GM15510 (cell line): ENCODE data around the gene COQ10A.

Source experiments
- POLR2A ChIP-seq: IDR thresholded peaks from 3 replicates; pipeline ENCODE4 v1.6.1; 2011; ENCODE audit warnings: borderline replicate concordance; ENCODE audit not compliant: insufficient read length; ENCODE audit errors: extremely low read depth

Gene COQ10A

DNA sequence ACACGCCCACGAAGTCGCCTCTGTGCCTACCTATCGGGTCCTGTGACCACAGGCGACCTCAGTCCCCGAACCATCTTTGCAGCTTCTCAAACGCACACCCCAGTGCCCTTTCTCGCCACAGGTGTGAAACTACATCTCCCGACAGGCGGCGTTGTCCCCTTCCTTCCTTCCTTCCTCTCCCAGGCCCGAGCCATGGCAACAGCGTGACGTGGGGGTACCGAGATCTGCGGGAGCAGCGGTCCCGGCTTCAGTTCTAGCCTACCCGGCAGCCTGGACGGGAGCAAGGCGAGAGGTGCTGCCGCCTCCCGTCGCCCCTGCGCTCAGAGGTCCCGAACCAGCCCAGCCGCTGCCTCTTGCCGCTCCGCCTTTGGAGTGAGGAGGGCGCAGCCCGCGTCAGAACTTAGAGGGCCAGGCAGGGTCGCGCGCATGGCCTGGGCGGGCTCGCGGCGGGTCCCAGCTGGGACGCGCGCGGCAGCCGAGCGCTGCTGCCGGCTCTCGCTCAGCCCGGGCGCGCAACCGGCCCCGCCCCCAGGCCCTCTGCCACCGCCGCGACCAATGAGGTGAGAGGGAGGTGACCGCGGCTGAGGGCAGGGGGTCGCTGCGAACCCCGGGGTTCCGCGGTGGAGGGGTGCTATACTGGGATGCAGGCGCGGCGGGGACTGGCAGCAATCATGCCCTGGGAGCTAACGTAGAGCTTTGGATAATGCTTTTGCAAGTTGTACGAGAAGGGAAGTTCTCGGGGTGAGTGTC, at the start of gene COQ10A:
TSS of gene COQ10A (plus strand) at position 250 of the 750 bp plus-strand sequence. CDS start at position 427, 177 bp downstream.
- peak; percentile 69 for TF ChIP-seq POLR2A

DNA sequence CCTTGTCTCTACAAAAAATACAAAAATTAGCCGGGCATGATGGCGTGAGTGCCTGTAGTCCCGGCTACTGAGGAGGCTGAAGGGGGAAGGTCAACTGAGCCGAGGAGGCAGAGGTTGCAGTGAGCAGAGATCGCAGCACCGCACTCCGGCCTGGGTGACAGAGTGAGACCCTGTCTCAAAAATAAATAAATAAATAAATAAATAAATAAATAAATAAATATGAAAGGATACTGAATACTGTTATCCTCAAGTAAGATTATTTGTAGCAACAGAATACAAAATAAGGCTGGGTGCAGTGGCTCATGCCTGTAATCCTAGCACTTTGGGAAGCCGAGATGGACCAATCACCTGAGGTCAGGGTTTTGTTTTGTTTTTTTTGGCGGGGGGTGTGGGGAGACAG, 46.9 kb upstream of the COQ10A start:
- TF ChIP-seq POLR2A = no peak

DNA sequence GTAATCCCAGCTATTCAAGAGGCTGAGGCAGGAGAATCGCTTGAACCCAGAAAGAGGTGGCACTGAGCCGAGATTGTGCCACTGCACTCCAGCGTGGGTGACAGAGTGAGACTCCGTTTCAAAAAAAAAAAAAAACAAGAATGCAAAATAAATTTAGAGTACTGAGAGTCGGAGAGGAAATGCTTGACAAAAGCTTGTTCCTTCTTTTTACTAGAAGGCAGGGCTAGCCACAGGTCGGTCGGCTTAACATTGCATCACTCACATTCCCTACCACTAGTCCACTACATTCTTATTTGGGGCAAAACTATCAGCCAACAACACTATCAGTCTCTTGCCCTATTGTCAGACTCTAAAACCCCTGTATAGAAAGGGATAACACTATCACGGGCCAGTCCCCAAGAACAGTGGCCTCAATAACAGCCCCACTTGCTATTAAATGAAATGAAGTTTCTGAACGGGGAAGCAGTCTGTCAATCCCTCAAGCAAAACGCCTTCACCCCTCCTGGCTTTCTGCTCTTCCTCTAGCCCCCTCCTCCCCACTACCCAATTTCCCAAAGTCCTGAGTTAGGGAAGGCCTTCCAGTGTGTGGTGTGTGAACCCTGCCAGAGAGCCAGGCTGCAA, 46.0 kb upstream of the COQ10A start:
- no peak for TF ChIP-seq POLR2A

GRCh38 chr12:56221232-56221756, 45.4 kb upstream of the COQ10A start:
- TF ChIP-seq POLR2A = no peak

GRCh38 chr12:56221757-56222530, 44.8 kb upstream of the COQ10A start, which contains the start of gene RNF41:
TSS of gene RNF41 (minus strand) at chr12:56221922. CDS start at chr12:56214047, 7,875 bp downstream.
- peak; percentile 95 for TF ChIP-seq POLR2A

GRCh38 chr12:56222531-56222895, 44.2 kb upstream of the COQ10A start:
- TF ChIP-seq POLR2A = no peak

GRCh38 chr12:56223571-56224101, 43.1 kb upstream of the COQ10A start:
- no peak for TF ChIP-seq POLR2A

GRCh38 chr12:56224102-56224701, 42.5 kb upstream of the COQ10A start, which contains the start of gene NABP2:
TSS of gene NABP2 (plus strand) at chr12:56224342. CDS start at chr12:56224857, 515 bp downstream.
- TF ChIP-seq POLR2A = peak; percentile 68

GRCh38 chr12:56224954-56225353, 41.8 kb upstream of the COQ10A start:
- TF ChIP-seq POLR2A = no peak

- TF ChIP-seq POLR2A = no peak
Observed at GRCh38 chr12:56229082-56229481, 37.7 kb upstream of the COQ10A start.

GRCh38 chr12:56229916-56230431, 36.8 kb upstream of the COQ10A start, which contains the start of gene SLC39A5:
TSS of gene SLC39A5 (plus strand) at chr12:56230051. CDS start at chr12:56231275, 1,224 bp downstream.
- TF ChIP-seq POLR2A = no peak

GRCh38 chr12:56230432-56231183, 36.1 kb upstream of the COQ10A start:
- no peak for TF ChIP-seq POLR2A

GRCh38 chr12:56231184-56231582, 35.6 kb upstream of the COQ10A start:
- no peak for TF ChIP-seq POLR2A
